ENCODE measurements around the gene C1QTNF3. TPM values are rescaled to one million over a fixed set of nuclear protein-coding genes. Genes with fewer than 3 reads are reported as not detected.
"Not testable (repeated sequence)": the region's sequence is repeated elsewhere in the genome, so short reads cannot be mapped to it uniquely, and the experiment has no call there.

C1QTNF3 gene
- total RNA-seq, 1 experiment from 2014 or later, result 2.1 TPM

DNA sequence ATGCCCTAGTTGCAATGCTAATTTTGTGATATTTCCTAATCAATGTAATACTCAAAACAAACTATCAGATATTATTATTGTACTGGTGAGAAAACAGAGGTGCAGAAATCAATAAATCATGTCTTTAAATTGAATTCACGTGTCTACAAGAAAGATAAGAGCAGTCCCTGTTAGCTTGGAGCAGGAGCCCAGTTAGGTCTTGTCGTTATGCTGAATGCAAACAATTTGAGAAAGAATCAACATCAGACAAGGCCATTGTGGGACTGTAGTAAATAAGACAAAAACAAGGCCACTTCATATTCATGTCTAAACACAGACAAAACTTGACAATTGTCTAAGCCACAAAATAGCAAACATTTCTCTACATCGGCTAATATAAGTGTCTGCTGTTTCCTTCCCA, 31.1 kb upstream of the C1QTNF3 start:
- H3K36me3 Mint-ChIP-seq (ENCODE audit: insufficient read depth, unreplicated experiment); H3K27ac Mint-ChIP-seq (ENCODE audit: unreplicated experiment); DNase-seq; BruUV-seq (replicated peaks); CTCF ChIA-PET; H3K4me3 Mint-ChIP-seq (ENCODE audit: low read depth, unreplicated experiment); H3K4me1 Mint-ChIP-seq (ENCODE audit: low read depth, unreplicated experiment); intact Hi-C loops (cut with micrococcal nuclease; ENCODE audit: unreplicated experiment); H3K27me3 Mint-ChIP-seq (ENCODE audit: unreplicated experiment); H3K9me3 Mint-ChIP-seq (ENCODE audit: low read depth, unreplicated experiment): not testable (repeated sequence)

DNA sequence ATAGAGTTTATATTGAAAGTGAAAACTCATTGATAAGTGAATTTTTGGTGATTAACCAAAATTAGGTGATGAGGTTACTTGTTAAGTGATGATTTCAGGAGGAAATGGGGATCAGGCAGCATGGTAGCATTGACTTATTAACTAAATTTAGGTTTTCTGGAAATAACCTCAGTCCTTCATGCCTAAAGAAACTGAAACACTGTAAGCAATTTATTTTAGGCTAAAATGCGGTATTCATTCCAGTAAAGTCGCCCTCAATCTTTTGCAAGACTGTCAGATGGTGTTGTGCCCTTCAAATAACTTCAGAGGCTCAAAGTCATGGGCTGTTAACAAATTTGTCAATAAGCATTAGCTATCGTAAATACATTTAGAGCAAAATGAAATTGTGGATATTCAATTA, 27.6 kb upstream of the C1QTNF3 start:
- H3K27me3 Mint-ChIP-seq (ENCODE audit: unreplicated experiment); H3K27ac Mint-ChIP-seq (ENCODE audit: unreplicated experiment); BruUV-seq (replicated peaks); H3K9me3 Mint-ChIP-seq (ENCODE audit: low read depth, unreplicated experiment); H3K4me3 Mint-ChIP-seq (ENCODE audit: low read depth, unreplicated experiment); H3K4me1 Mint-ChIP-seq (ENCODE audit: low read depth, unreplicated experiment); DNase-seq; CTCF ChIA-PET; intact Hi-C loops (cut with micrococcal nuclease; ENCODE audit: unreplicated experiment); H3K36me3 Mint-ChIP-seq (ENCODE audit: insufficient read depth, unreplicated experiment): not testable (repeated sequence)

DNA sequence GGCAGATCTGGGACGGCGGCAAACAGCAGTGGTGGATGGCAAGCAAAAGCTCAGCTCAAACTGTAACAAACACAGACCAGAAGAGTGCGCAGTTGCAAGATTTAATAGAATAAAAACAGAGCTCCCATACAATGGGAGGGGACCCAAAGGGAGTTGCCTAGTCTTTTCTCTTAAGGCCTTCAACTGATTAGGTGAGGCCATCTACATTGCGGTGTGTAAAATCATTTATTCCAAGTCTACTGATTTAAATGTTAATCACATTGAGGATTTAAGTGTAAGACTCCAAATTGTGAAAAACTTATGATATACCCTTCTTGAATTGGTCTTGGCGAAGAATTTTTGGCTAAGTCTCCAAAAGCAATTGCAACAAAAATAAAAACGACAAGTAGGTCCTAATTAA, 21.6 kb upstream of the C1QTNF3 start:
- Mint-ChIP-seq H3K4me3 (ENCODE audit: low read depth, unreplicated experiment) (no peak overlapping the region), H3K27me3 (ENCODE audit: unreplicated experiment) (no peaks in the 10 kb centered on the region), H3K4me1 (ENCODE audit: low read depth, unreplicated experiment) (no peaks in the 10 kb centered on the region), H3K36me3 (ENCODE audit: insufficient read depth, unreplicated experiment) (no peaks in the 10 kb centered on the region), H3K27ac (ENCODE audit: unreplicated experiment) (no peak overlapping the region), H3K9me3 (ENCODE audit: low read depth, unreplicated experiment) (peaks cover 3% of the 10 kb centered on the region)
- CTCF ChIA-PET, result interaction anchor here (0.6 kb wide), 1 partner anchor 1434 kb away, joined by 4 read pairs; no protein-coding TSS in a partner anchor
- no peak for DNase-seq
- intact Hi-C loops (cut with micrococcal nuclease; ENCODE audit: unreplicated experiment), result no loop called here
- TF ChIP-seq, protein P1, sequence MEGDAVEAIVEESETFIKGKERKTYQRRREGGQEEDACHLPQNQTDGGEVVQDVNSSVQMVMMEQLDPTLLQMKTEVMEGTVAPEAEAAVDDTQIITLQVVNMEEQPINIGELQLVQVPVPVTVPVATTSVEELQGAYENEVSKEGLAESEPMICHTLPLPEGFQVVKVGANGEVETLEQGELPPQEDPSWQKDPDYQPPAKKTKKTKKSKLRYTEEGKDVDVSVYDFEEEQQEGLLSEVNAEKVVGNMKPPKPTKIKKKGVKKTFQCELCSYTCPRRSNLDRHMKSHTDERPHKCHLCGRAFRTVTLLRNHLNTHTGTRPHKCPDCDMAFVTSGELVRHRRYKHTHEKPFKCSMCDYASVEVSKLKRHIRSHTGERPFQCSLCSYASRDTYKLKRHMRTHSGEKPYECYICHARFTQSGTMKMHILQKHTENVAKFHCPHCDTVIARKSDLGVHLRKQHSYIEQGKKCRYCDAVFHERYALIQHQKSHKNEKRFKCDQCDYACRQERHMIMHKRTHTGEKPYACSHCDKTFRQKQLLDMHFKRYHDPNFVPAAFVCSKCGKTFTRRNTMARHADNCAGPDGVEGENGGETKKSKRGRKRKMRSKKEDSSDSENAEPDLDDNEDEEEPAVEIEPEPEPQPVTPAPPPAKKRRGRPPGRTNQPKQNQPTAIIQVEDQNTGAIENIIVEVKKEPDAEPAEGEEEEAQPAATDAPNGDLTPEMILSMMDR (IDR thresholded peaks at IDR 0.05; ENCODE audit: unreplicated experiment), result no peak
- BruUV-seq (replicated peaks), result no TSS peak

DNA sequence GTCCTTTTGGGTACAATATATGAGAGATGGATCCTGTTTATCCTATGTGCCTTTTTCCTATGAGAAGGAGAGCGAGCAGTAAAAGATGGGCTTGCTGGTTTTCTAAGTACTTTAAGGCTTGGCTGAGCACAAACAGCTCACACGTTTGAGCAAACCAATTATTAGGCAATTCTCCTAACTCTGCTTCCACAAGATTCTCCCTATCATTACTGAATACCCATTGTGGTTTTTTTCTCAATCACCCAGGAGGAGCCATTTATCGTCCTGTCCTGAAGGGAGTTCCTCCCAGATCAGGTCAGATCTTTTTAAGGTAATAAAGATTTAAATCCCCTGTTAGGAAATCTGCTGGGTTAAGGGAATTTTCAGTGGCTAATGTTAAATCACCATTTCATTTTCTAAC, 19.4 kb upstream of the C1QTNF3 start:
- DNase-seq, result no peak
- Mint-ChIP-seq H3K36me3 (ENCODE audit: insufficient read depth, unreplicated experiment) (no peaks in the 10 kb centered on the region), H3K27ac (ENCODE audit: unreplicated experiment) (no peak overlapping the region), H3K4me3 (ENCODE audit: low read depth, unreplicated experiment) (no peak overlapping the region), H3K9me3 (ENCODE audit: low read depth, unreplicated experiment) (peaks cover 3% of the 10 kb centered on the region), H3K4me1 (ENCODE audit: low read depth, unreplicated experiment) (no peaks in the 10 kb centered on the region), H3K27me3 (ENCODE audit: unreplicated experiment) (no peaks in the 10 kb centered on the region)
- BruUV-seq (replicated peaks), result no TSS peak
- TF ChIP-seq, protein P1 (IDR thresholded peaks at IDR 0.05; ENCODE audit: unreplicated experiment), result no peak
- CTCF ChIA-PET, result no interaction called here
- intact Hi-C loops (cut with micrococcal nuclease; ENCODE audit: unreplicated experiment), result no loop called here

DNA sequence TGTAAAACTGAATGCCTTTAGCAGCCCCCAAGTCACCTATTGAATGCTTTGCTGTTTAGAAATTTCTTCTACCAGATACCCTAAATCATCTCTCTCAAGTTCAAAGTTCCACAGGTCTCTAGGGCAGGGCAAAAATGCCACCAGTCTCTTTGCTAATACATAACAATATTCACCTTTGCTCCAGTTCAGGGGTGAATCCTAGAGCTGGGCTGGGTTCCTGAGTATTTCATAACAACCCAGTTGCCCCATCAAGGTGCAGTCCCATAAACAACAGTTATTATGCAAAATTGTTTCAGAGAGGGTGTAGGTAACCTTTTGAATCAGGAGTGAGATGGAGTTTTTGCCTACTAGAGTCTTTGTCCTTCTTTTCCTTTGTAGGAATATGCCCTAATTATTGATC, 19.0 kb upstream of the C1QTNF3 start:
- BruUV-seq (replicated peaks), result no TSS peak
- H3K4me3 Mint-ChIP-seq (ENCODE audit: low read depth, unreplicated experiment), result no peak overlapping the region
- H3K9me3 Mint-ChIP-seq (ENCODE audit: low read depth, unreplicated experiment), result peaks cover 3% of the 10 kb centered on the region
- CTCF ChIA-PET, result no interaction called here
- H3K27me3 Mint-ChIP-seq (ENCODE audit: unreplicated experiment), result no peaks in the 10 kb centered on the region
- DNase-seq, result no peak
- no peaks in the 10 kb centered on the region for H3K4me1 Mint-ChIP-seq (ENCODE audit: low read depth, unreplicated experiment)
- H3K36me3 Mint-ChIP-seq (ENCODE audit: insufficient read depth, unreplicated experiment), result no peaks in the 10 kb centered on the region
- intact Hi-C loops (cut with micrococcal nuclease; ENCODE audit: unreplicated experiment), result no loop called here
- TF ChIP-seq, protein P1 (IDR thresholded peaks at IDR 0.05; ENCODE audit: unreplicated experiment), result no peak
- H3K27ac Mint-ChIP-seq (ENCODE audit: unreplicated experiment), result no peak overlapping the region

Measured in Calu3 (cell line).